Measurements from ENCODE around the gene RC3H1.

- TF ChIP-seq, protein P1, sequence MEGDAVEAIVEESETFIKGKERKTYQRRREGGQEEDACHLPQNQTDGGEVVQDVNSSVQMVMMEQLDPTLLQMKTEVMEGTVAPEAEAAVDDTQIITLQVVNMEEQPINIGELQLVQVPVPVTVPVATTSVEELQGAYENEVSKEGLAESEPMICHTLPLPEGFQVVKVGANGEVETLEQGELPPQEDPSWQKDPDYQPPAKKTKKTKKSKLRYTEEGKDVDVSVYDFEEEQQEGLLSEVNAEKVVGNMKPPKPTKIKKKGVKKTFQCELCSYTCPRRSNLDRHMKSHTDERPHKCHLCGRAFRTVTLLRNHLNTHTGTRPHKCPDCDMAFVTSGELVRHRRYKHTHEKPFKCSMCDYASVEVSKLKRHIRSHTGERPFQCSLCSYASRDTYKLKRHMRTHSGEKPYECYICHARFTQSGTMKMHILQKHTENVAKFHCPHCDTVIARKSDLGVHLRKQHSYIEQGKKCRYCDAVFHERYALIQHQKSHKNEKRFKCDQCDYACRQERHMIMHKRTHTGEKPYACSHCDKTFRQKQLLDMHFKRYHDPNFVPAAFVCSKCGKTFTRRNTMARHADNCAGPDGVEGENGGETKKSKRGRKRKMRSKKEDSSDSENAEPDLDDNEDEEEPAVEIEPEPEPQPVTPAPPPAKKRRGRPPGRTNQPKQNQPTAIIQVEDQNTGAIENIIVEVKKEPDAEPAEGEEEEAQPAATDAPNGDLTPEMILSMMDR (conservative IDR thresholded peaks at IDR 0.05 in 1 of 2, IDR thresholded peaks at IDR 0.05 in 1 of 2; ENCODE audit: extremely low read depth in 1 of 2, insufficient read depth in 1 of 2, low read depth in 1 of 2, low read length in 2 of 2) = no peak
- no peak for TF ChIP-seq EZH2 (IDR thresholded peaks at IDR 0.05; ENCODE audit: borderline replicate concordance, low read length)
These were observed 16.9 kb upstream of the RC3H1 start for GRCh38 chr1:174039027-174039426.

Measured in mammary epithelial cell (primary cell).